ENCODE measurements around the gene GCK.
A peak's percentile ranks its signal among the peaks of the same experiment; 100 is the strongest.

GCK gene

GRCh38 chr7:44104860-44105771 lies 84.1 kb downstream of the GCK start:
- DNase-seq (ENCODE audit: low read depth in 2 of 2) = no peak

GRCh38 chr7:44103923-44104859 lies 85.0 kb downstream of the GCK start, which contains the start of gene AEBP1:
AEBP1 (plus strand) TSS chr7:44104345; CDS start chr7:44104666, 321 bp downstream.
- DNase-seq (ENCODE audit: low read depth in 2 of 2) = peak in 1 of 2 donors; percentile 14

GRCh38 chr7:44103566-44103922 lies 85.7 kb downstream of the GCK start:
- no peak for DNase-seq (ENCODE audit: low read depth in 2 of 2)

- DNase-seq (ENCODE audit: low read depth in 2 of 2) = no peak
These were observed 86.2 kb downstream of the GCK start for GRCh38 chr7:44102846-44103565.

- DNase-seq (ENCODE audit: low read depth in 2 of 2) = no peak
These were observed 87.0 kb downstream of the GCK start for GRCh38 chr7:44101966-44102845.

GRCh38 chr7:44101303-44101965 lies 87.8 kb downstream of the GCK start:
- DNase-seq (ENCODE audit: low read depth in 2 of 2) = no peak

- DNase-seq (ENCODE audit: low read depth in 2 of 2) = no peak
These were observed 88.6 kb downstream of the GCK start for GRCh38 chr7:44100458-44101302.

- no peak for DNase-seq (ENCODE audit: low read depth in 2 of 2)
These were observed 89.6 kb downstream of the GCK start for GRCh38 chr7:44099669-44100068.

- DNase-seq (ENCODE audit: low read depth in 2 of 2) = no peak
These were observed 90.9 kb downstream of the GCK start for GRCh38 chr7:44098092-44099068.

- DNase-seq (ENCODE audit: low read depth in 2 of 2) = no peak
These were observed 91.9 kb downstream of the GCK start for GRCh38 chr7:44097064-44097932.

GRCh38 chr7:44096326-44096881 lies 92.8 kb downstream of the GCK start:
- DNase-seq (ENCODE audit: low read depth in 2 of 2) = no peak

- no peak for DNase-seq (ENCODE audit: low read depth in 2 of 2)
These were observed 93.5 kb downstream of the GCK start for GRCh38 chr7:44095781-44096180.

GRCh38 chr7:44094883-44095592 lies 94.2 kb downstream of the GCK start:
- DNase-seq (ENCODE audit: low read depth in 2 of 2) = no peak

GRCh38 chr7:44094365-44094764 lies 94.9 kb downstream of the GCK start:
- DNase-seq (ENCODE audit: low read depth in 2 of 2) = no peak

All from stimulated activated CD4-positive, alpha-beta T cell treated with anti-CD3 and anti-CD28 coated beads, Interleukin-1b, Interleukin-23, amount 100 ng/mL, for 1 hour (primary cell).